CD4-positive, alpha-beta T cell treated with Interleukin-15 for 1 hour (primary cell): ENCODE data around the gene TSEN15.

Experiments used
- DNase-seq: peaks from one replicate; pipeline ENCODE4 v3.0.0-alpha.2; 2020

Gene TSEN15

DNA sequence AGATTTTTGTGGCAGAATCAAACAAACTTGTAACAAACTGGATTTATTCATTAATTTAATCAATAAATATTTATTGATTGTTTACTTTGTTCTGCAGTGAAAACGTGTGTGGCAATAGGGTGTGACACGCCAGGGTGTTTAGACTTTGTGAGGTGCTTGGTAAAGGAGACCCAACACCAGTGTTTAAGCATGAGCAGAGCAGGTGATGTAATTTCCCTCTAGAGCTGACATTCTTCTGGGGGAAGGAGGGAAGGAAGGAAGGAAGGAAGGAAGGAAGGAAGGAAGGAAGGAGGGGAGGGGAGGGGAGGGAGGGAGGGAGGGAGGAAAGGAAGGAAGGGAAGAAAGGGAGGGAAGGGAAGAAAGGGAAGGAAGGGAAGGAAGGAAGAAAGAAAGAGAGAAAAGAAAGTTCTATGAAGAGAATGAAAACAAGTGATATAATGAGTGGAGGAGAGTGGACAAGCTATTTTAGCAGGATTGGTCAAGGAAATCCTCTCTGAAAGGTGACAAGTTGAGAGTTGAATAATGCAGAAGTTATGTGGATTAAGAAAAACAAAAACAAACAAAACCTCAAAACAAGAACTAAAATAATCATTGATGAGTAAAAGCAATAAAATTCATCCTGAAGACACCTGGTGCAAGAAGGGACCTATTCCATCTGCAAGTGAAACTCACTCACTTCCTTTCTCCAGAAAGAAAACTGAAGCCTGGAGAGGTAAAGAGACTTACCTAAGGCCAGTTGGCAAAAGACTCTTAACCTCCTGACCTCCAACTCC is 60.8 kb downstream of the TSEN15 start:
- no peak for DNase-seq

DNA sequence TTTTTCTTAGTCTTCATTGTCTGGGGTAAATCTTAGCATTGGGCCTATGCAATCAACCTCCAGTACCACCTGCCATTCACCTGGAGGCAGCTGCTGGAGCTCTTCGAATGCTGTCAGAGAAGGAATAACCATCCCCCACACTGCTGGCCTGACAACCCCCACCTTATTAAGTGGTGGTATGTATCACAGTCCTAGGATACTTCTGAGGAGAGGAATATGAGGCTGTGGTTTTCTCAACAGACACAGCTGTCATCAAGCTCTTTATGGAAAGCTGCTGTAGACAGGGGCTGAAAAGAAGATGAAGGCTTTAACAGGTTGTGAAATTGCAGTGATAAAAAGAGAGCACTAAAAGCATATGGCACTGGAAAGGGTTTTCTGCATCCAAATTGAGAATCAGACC is 61.7 kb downstream of the TSEN15 start:
- no peak for DNase-seq

DNA sequence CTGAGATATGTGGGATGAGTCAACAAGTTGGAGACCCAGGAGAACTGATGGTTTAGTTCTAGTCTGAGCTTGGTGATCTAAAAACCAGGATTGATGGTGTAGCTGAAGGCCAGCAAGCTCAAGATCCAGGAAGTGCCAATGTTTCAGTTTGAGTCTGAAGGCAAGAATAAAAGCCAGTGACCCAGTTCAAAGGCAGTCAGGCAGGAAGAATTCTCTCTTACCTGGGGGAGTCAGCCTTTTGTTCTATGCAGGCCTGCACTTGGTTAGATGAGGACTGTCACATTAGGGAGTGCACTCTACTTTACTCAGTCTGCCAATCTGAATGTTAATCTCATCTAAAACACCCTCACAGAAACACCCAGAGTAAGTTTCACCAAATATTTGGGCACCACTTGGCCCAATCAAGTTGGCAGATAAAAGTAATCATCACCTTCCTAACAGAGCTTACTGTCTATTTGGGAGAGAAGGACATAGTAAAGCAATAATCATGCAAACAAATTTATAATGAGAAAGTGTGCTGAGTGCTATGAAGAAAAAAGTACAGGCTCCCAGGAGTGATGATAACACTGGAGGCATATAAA is 63.4 kb downstream of the TSEN15 start:
- no peak for DNase-seq

GRCh38 chr1:184116287-184116686 is 64.8 kb downstream of the TSEN15 start:
- no peak for DNase-seq

GRCh38 chr1:184118046-184118445 is 66.5 kb downstream of the TSEN15 start:
- DNase-seq: no peak
